GM19455 (cell line): ENCODE measurements around the gene BRIX1.
"Not testable (repeated sequence)": the region's sequence is repeated elsewhere in the genome, so short reads cannot be mapped to it uniquely, and the experiment has no call there.

Experiments
- ATAC-seq: cut with Tn5 transposase; IDR thresholded peaks from one replicate; pipeline ENCODE4 v1.9.1; 2021; ENCODE audit not compliant: unreplicated experiment

The BRIX1 gene

GRCh38 chr5:34914671-34915138 is 806 bp upstream of the BRIX1 start:
- peak; percentile 19 for ATAC-seq

- ATAC-seq: peak; percentile 5
Observed at GRCh38 chr5:34915856-34916192, 313 bp downstream of the BRIX1 start.

- no peak for ATAC-seq
Observed at GRCh38 chr5:34916518-34916917, 1.0 kb downstream of the BRIX1 start.

GRCh38 chr5:34918025-34918424 is 2.5 kb downstream of the BRIX1 start:
- no peak for ATAC-seq

GRCh38 chr5:34919077-34919476 is 3.6 kb downstream of the BRIX1 start:
- ATAC-seq: no peak

GRCh38 chr5:34923256-34923655 is 7.7 kb downstream of the BRIX1 start:
- not testable (repeated sequence) for ATAC-seq

GRCh38 chr5:34923694-34924461 is 8.4 kb downstream of the BRIX1 start:
- no peak for ATAC-seq

- no peak for ATAC-seq
Observed at GRCh38 chr5:34924462-34924765, 8.9 kb downstream of the BRIX1 start.

GRCh38 chr5:34926318-34926888 is 10.9 kb downstream of the BRIX1 start:
- ATAC-seq: no peak

- ATAC-seq: no peak
Observed at GRCh38 chr5:34927785-34928184, 12.3 kb downstream of the BRIX1 start.

GRCh38 chr5:34928267-34928666 is 12.8 kb downstream of the BRIX1 start:
- no peak for ATAC-seq

GRCh38 chr5:34929134-34929719 is 13.7 kb downstream of the BRIX1 start, which contains the start of gene DNAJC21:
Gene DNAJC21 (plus strand): TSS chr5:34929559. CDS start chr5:34929820, 261 bp downstream.
- peak; percentile 85 for ATAC-seq

- ATAC-seq: peak; percentile 80
Observed at GRCh38 chr5:34929720-34930461, 14.4 kb downstream of the BRIX1 start.

- no peak for ATAC-seq
Observed at GRCh38 chr5:34930462-34930844, 14.9 kb downstream of the BRIX1 start.

GRCh38 chr5:34930870-34931269 is 15.4 kb downstream of the BRIX1 start:
- ATAC-seq: no peak

GRCh38 chr5:34932947-34933346 is 17.4 kb downstream of the BRIX1 start:
- ATAC-seq: no peak

- ATAC-seq: no peak
Observed at GRCh38 chr5:34941936-34942335, 26.4 kb downstream of the BRIX1 start.

GRCh38 chr5:34944044-34944443 is 28.5 kb downstream of the BRIX1 start:
- ATAC-seq: no peak

- no peak for ATAC-seq
Observed at GRCh38 chr5:34944460-34945047, 29.0 kb downstream of the BRIX1 start.

- no peak for ATAC-seq
Observed at GRCh38 chr5:34957321-34957720, 41.8 kb downstream of the BRIX1 start.
